ENCODE data around the gene DCP2.

DCP2 gene

DNA sequence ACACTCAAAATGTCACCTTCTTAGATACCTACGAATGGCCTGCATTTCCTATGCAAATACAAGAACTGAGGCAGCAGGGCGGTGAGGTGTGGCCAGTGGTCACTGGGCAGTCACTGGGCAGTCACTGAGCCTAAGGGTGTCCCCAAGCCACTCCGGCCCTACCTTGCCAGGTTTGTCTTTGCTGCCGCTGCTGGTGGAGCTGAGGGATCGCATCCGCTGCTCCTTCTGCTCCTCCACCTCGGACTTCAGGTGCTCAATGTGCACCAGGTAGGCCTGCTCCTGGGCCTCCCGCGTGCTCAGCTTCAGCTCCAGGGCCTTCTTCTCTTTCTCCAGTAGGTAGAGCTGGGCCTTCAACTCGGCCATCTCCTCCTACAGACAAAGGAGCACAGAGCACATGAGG is 72.3 kb downstream of the DCP2 start:
- no peak for DNase-seq

DNA sequence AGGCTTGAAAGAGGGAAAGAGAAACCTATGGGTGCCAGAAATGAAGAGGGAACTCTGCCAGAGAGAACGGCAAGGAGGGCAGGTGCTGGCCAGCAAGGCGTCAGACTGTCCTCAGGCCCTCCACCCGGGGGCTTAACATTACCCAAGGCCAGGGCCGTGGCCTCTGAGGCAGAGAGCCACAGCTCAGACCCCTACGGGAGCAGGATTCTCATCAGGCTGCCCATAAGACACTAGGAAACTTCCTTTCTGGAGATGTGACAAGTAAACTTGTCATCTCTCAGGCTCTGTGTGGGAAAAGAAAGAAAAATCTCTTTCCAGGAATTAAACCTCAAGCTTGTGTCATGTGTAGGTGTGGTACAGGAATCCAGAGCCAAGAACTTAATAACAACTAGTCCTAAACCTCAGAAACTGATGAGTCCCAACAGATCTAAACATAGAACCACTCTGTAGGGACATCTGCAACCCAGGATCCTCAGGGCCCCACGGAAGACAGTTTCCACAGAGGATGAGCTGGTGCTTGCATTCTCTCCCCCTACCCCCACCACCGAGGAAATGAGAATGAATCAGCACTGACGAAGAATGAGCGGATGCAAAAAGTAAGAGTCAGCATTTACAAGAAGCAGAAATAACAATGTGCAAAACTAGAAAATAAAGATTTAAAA is 74.3 kb downstream of the DCP2 start:
- peak; percentile 65 for DNase-seq

DNA sequence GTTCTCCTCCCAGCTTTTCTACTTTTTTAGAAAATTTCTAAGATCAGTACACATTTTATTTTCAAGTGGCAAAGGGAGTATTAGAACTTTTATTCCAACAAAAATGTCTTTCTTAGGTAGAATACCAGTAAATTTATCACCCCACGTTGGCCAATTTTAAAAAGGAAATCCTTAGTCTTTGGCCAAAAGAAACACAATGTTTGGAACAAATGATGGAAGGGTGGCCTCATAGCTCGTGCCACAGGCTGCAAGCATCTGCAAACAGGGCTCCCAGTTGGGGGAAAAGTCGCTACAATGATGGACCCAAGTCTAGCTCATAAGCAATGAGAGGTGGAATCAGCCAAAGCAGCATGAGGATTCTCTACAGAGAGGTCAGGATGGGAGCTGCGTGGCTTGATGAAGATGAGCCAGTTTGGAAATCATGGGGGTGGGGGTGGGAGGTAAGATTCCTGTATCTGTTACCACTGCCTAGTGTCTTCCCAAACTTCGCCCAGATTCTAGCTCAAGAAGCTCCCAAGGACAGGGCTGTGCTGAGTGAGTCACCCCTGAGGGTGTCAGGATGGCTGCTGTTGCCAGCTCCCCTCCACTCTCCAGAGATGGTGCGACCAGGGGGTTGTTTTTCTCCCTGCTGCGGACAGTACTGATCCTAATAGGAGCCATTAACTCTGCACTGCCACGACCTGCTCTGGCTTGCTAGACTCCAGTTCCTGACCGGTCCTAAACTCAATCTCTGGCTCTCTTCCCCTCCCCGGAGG is 75.6 kb downstream of the DCP2 start:
- no peak for DNase-seq

DNA sequence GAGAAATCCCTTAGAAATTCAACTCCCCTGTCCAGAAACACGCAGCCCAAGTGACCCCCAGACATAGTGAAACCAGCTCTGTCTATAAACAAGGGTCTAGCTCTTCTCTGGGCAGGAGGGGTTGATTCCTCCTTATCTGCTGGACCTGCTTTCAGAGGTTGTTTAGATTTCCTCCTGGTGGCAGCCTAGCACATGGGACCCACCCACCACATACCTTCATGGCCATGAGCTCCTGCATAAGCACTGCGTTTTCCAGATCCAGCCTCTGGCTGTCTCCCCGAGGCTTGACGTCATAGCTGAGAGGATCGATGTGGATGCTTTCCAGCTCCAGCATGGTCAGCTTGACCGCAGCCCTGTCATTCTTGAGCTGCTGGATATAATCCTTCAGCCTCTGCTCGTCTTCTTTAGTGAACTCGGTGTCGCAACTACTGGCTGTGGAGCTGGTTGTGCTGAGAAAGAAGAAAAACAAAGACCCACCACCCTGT is 77.0 kb downstream of the DCP2 start:
- DNase-seq, result no peak

GRCh38 chr5:113054899-113055298 is 78.3 kb downstream of the DCP2 start:
- no peak for DNase-seq

DNA sequence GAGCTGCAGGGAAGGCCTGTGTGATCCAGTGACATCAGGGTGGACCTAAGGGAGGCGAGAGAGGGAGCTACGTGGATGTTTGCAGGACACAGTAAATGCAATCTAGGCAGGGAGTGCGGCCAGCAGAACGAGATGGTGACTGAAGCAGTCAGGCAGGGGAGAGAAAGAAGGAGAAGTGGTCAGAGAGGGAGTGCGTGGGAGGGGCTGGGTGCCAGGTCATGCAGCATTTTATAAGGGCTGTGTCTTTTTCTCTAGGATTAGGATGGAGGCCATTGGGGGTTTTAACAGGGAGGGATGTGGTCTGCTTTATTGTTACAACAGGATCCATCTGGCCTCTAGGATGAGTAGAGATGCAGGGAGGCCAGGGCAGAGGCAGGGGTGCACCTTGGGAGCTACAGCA is 80.4 kb downstream of the DCP2 start:
- no peak for DNase-seq

GRCh38 chr5:113057557-113057984 is 81.0 kb downstream of the DCP2 start:
- no peak for DNase-seq

DNA sequence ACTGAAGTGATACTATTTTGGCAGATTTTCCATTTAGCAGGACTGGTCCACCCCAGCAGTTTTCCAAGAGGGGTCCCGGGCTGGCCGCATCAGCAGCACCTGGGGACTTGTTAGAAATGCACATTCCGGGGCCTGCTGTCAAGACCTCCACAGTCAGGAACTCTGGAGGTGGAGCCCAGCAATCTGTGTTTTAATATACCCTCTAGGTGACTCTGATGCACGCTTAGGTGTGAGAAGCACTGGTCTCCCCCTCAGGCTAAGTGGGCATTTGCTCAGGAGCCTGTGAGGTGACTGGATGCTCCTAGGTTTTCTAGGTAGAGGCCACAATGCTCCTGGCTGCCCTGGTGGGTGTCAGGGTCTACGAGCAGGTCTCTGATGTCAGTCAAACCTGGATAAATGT is 81.7 kb downstream of the DCP2 start:
- DNase-seq, result no peak

- no peak for DNase-seq
These were observed 82.2 kb downstream of the DCP2 start for GRCh38 chr5:113058706-113059226.

DNA sequence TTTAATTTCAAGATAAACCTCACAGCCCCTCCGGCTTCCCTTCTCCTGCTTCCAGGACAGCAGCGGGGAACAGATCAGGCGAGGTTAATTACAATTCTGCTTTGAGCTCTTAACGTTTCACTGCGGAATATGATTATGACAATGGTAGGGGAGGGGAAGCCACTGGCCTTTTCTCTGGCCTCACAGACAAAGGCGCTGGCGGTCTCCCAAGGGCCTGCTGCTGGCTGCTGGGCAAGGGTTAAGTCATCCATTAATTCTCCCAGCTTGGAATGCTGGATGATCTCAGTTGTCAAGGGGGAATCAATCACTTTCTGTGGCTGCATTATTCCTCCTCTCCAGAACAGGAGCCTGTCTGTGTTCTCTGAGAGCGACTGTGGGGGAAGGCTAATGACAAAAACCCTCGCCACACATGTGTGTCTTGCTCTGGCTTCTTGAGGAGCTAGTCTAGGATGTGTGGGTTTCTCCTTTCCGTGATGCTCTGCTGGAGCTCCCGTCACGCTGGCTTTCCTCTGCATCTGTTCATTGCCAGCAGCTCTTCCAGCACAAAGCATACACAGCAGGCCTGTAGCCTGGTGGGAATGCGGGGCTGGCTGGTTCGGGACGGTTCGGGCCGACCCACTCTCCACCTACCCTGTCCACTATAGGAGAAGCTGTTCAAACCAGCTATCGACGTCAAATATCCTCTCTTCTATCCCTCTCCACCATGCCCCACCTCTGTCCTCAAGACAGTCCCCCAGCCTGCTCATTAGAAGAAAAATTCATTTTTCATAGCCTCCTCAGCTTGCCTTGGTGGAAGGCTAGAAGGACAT is 82.8 kb downstream of the DCP2 start:
- DNase-seq, result peak; percentile 72

GRCh38 chr5:113060408-113061025 is 83.9 kb downstream of the DCP2 start:
- DNase-seq, result no peak

- no peak for DNase-seq
These were observed 85.5 kb downstream of the DCP2 start for GRCh38 chr5:113061846-113062780.

DNA sequence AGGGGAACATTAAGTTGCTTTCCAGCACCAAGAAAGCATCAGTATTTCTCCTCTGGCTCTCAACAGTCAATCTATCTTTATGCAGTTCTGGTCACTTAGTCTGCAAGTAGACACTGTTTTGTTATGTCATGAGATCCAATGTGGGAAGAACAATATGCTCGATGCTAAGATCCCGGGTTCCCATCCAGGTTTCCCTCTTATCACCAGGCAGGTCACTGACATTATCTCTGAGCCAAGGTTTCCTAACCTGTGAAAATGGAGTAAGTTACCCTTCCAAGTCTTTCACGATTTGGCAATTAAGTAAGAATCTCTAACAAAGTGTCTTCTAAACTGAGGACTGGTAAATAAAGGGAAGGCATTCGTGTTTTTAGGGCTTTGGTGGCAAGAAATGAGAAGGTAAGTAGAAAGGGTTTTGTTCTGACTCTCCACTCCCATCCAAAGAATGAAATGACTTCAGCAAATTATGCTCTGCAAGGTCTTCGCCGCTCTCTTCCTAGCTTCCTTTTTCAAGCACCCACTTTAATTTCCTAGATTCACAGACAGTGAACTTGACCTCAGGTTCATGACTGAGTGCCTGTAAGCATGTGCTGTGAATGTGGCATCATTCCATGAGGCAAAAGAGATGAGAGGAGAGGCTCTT is 86.4 kb downstream of the DCP2 start:
- DNase-seq, result no peak

- peak; percentile 72 for DNase-seq
These were observed 87.3 kb downstream of the DCP2 start for GRCh38 chr5:113063927-113064326.

GRCh38 chr5:113064806-113065205 is 88.2 kb downstream of the DCP2 start:
- DNase-seq, result no peak

GRCh38 chr5:113065626-113066025 is 89.0 kb downstream of the DCP2 start:
- DNase-seq, result no peak

GRCh38 chr5:113067635-113068344 is 91.2 kb downstream of the DCP2 start:
- peak; percentile 49 for DNase-seq

GRCh38 chr5:113068559-113068958 is 92.0 kb downstream of the DCP2 start:
- no peak for DNase-seq

Data from right hindlimb (tissue), 1 donor.